ENCODE results near the gene NCCRP1. TPM values are rescaled to one million over a fixed set of nuclear protein-coding genes. Genes with fewer than 3 reads are reported as not detected.

The NCCRP1 gene
- total RNA-seq, 4 donors from 2014 or later = 0.13 to 13.7 (median 2.3) TPM

DNA sequence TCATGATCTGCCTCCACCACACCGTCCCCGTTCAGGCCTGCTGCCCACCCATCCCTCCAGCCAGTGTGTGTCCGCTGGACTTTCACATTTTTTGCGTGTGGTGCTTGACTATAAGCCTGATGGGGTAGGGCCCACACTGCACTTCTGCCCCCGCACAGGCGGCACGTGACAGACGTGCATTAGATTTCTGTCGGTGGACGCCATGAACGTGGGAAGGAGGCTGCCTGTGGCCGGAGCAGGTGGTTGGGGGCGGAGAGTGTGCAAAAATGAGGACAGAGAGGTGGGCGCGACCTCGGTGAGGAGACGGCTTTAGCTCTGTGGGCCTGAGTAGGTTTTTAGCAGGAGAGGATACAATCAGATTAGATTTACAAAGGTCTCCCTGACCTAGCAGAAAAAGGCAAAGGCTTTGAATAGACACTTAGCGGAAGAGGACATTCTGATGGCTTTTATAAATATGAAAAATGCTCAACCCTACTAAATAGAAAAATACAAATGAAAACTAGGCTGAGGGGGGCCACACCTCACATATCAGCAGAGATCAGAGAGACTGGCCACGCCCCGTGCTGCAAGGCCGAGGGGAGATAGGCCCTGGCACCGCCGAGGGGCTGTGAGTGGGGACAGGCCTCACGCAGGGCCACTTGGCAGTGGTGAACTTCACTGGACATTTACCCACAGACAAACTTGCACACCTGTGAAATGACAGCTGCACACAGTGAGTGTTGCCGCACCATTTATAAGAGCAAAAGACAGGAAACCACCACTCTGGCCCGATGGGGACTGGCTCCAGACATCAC, 45.8 kb upstream of the NCCRP1 start:
- no peak for TF ChIP-seq EP300 (IDR thresholded peaks at IDR 0.05)
- TF ChIP-seq, protein P1, sequence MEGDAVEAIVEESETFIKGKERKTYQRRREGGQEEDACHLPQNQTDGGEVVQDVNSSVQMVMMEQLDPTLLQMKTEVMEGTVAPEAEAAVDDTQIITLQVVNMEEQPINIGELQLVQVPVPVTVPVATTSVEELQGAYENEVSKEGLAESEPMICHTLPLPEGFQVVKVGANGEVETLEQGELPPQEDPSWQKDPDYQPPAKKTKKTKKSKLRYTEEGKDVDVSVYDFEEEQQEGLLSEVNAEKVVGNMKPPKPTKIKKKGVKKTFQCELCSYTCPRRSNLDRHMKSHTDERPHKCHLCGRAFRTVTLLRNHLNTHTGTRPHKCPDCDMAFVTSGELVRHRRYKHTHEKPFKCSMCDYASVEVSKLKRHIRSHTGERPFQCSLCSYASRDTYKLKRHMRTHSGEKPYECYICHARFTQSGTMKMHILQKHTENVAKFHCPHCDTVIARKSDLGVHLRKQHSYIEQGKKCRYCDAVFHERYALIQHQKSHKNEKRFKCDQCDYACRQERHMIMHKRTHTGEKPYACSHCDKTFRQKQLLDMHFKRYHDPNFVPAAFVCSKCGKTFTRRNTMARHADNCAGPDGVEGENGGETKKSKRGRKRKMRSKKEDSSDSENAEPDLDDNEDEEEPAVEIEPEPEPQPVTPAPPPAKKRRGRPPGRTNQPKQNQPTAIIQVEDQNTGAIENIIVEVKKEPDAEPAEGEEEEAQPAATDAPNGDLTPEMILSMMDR (IDR thresholded peaks at IDR 0.05) = no peak
- TF ChIP-seq POLR2AphosphoS5 (IDR thresholded peaks at IDR 0.05) = no peak
- TF ChIP-seq POLR2A (IDR thresholded peaks at IDR 0.05) = no peak
- Histone ChIP-seq H3K27me3 (no peaks in the 10 kb centered on the region), H3K9me3 (no peaks in the 10 kb centered on the region), H3K4me3 (no peak overlapping the region), H3K4me1 (peaks cover 0 to 50% (median 4%) of the 10 kb centered on the region in 3 donors), H3K27ac (no peak overlapping the region), H3K36me3 (no peaks in the 10 kb centered on the region)
- no peak for ATAC-seq
- 73 to 90% methylated on average over 7 to 13 of the region's 26 CpGs for WGBS, 2 donors (ENCODE audit: low coverage in 1 of 2)

DNA sequence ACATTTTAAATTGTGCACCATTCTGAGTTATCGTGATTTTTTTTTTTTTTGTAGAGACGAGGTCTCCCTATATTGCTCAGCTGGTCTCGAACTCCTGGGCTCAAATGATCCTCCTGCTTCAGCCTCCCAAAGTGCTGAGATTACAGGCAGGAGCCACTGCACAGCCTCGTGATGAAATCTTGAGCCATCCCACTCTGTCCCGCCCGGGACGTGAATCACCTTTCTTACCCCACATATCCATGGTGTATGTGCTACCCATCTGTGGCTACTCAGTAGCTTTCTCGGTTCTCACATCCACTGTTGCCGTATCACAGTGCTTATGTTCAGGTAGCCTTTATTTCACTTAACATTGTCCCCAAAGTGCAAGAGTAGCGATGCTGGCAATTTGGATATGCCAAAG, 44.7 kb upstream of the NCCRP1 start:
- WGBS, 2 donors (ENCODE audit: low coverage in 1 of 2) = 95 to 98% methylated on average over 6 to 9 of the region's 10 CpGs
- TF ChIP-seq POLR2AphosphoS5 (IDR thresholded peaks at IDR 0.05) (no peak), POLR2A (IDR thresholded peaks at IDR 0.05) (no peak), EP300 (IDR thresholded peaks at IDR 0.05) (no peak)
- TF ChIP-seq, protein P1 (IDR thresholded peaks at IDR 0.05) = no peak
- H3K36me3 ChIP-seq = no peaks in the 10 kb centered on the region
- no peaks in the 10 kb centered on the region for H3K9me3 ChIP-seq
- H3K27ac ChIP-seq = no peak overlapping the region
- H3K4me3 ChIP-seq = no peak overlapping the region
- H3K4me1 ChIP-seq = peaks cover 0 to 50% (median 15%) of the 10 kb centered on the region in 3 donors
- no peaks in the 10 kb centered on the region for H3K27me3 ChIP-seq
- no peak for ATAC-seq

DNA sequence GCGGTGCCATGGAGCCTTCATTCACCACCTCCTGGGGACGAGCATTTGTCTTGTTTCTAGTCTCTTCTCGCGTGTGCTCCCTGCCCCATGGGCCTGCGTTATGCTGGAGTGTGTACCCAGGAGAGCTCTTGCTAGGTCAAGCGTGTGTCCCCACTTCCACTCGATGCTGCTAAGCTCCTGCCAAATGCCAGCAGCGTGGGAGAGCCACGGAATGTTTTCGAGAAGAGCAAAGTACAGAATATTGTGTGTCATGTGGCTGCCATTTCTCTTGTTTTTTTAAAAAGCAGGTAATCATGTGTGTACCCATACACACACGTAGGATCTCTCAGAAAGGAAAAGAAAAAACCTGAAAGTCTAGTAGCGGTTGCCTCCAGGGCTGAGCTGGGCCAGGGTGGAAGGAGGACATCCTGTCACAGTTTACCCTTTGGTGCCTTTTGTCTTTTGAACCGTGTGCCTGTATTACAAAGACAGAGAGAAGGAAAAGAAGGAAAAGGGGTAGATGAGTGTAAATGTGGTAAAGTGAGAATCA, 42.6 kb upstream of the NCCRP1 start:
- H3K27me3 ChIP-seq = no peaks in the 10 kb centered on the region
- no peaks in the 10 kb centered on the region for H3K36me3 ChIP-seq
- H3K9me3 ChIP-seq = no peaks in the 10 kb centered on the region
- H3K27ac ChIP-seq = no peak overlapping the region
- peaks cover 0 to 65% (median 25%) of the 10 kb centered on the region in 3 donors for H3K4me1 ChIP-seq
- WGBS, 2 donors (ENCODE audit: low coverage in 1 of 2) = 51 to 82% methylated on average over 3 to 10 of the region's 13 CpGs
- ATAC-seq = no peak
- H3K4me3 ChIP-seq = no peak overlapping the region
- TF ChIP-seq POLR2AphosphoS5 (IDR thresholded peaks at IDR 0.05) = no peak

DNA sequence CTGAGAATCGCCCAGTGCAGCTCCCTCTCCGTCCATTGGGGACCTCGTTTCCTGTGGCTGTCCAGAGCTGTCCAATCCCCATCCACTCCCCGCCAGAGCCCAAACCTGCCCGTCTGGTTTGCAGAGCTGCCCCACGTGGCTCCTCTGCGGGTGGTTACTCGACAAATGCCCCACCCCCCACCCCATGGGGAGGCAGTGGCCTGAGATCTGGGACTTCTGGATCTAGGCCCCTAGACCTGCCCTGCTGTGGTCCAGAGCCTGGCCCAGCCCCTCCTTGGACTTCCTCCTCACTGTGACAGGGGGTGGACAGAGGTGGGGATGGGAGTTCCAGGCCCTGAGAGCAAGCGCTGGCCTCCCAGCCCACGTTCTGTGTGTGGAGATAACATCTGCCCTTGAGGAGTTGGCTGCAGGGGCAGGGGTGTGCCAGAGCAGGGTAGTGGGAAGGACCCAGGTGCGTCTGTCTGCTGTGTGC, 42.1 kb upstream of the NCCRP1 start:
- 51 to 60% methylated on average over 1 to 8 of the region's 11 CpGs for WGBS, 2 donors (ENCODE audit: low coverage in 1 of 2)
- no peak overlapping the region for H3K27ac ChIP-seq

DNA sequence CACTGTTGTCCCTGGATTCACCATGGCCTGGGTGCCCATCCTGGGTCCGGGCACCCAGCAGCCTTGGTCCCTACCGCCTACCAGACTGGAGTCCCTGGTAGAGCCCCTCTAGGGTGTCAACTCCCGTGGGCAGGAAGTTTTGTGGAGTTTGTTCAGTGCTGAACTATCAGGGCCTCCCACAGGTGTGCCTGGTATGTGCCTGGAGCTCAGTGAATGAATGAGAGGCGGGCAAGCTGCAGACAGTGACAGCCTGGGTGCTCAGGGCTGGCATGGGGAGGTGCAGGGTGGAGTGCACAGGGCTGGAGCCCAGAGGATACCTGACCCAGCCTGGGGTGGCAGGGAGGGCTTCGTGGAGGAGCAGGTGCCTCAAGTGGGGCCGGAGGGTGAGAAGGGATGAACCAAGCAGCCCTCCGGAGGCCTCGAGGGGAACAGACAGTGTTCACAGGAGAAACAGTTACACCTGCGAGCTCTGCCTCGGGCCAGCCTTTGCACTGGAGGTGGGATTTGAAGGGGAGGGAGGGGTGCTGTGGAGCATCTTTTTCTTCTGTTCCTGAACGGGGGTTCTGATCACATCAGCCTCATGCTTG, 41.6 kb upstream of the NCCRP1 start:
- Histone ChIP-seq H3K27me3 (no peaks in the 10 kb centered on the region), H3K27ac (no peak overlapping the region), H3K4me3 (no peak overlapping the region), H3K9me3 (no peaks in the 10 kb centered on the region), H3K4me1 (peaks cover 0 to 76% (median 31%) of the 10 kb centered on the region in 3 donors), H3K36me3 (no peaks in the 10 kb centered on the region)
- WGBS, 2 donors (ENCODE audit: low coverage in 1 of 2) = 66% methylated on average over 6 of the region's 11 CpGs; no CpG with 5 or more reads in 1 of the 2 donors
- no peak for ATAC-seq
- TF ChIP-seq, protein P1 (IDR thresholded peaks at IDR 0.05) = no peak
- TF ChIP-seq EP300 (IDR thresholded peaks at IDR 0.05) = no peak
- TF ChIP-seq POLR2AphosphoS5 (IDR thresholded peaks at IDR 0.05) = no peak
- no peak for TF ChIP-seq POLR2A (IDR thresholded peaks at IDR 0.05)

More for the DNA sequence above, 42.1 kb upstream of the NCCRP1 start:
- no peak overlapping the region for H3K4me3 ChIP-seq
- no peak for ATAC-seq
- H3K36me3 ChIP-seq = no peaks in the 10 kb centered on the region
- TF ChIP-seq POLR2AphosphoS5 (IDR thresholded peaks at IDR 0.05) (no peak), POLR2A (IDR thresholded peaks at IDR 0.05) (no peak), EP300 (IDR thresholded peaks at IDR 0.05) (no peak)
- TF ChIP-seq, protein P1 (IDR thresholded peaks at IDR 0.05) = no peak
- no peaks in the 10 kb centered on the region for H3K27me3 ChIP-seq
- peaks cover 0 to 70% (median 25%) of the 10 kb centered on the region in 3 donors for H3K4me1 ChIP-seq
- no peaks in the 10 kb centered on the region for H3K9me3 ChIP-seq

Measured in gastroesophageal sphincter (tissue), 4 donors.